Superior temporal gyrus (tissue), 1 donor: ENCODE data around the gene RIPK4.
"Not testable (repeated sequence)": the region's sequence is repeated elsewhere in the genome, so short reads cannot be mapped to it uniquely, and the experiment has no call there.

Source experiments
- DNase-seq: peaks from one replicate; pipeline ENCODE4 v3.0.0-alpha.2; 2016; ENCODE audit errors: extremely low spot score

RIPK4 gene

GRCh38 chr21:41737651-41738324, 29.1 kb downstream of the RIPK4 start:
- DNase-seq: no peak

GRCh38 chr21:41736423-41736822, 30.4 kb downstream of the RIPK4 start:
- DNase-seq: no peak

GRCh38 chr21:41733951-41734689, 32.7 kb downstream of the RIPK4 start:
- DNase-seq: no peak

- no peak for DNase-seq
Observed at GRCh38 chr21:41731081-41731480, 35.8 kb downstream of the RIPK4 start.

GRCh38 chr21:41730367-41730765, 36.5 kb downstream of the RIPK4 start:
- no peak for DNase-seq

GRCh38 chr21:41729701-41730366, 37.0 kb downstream of the RIPK4 start:
- no peak for DNase-seq

GRCh38 chr21:41727784-41728763, 38.8 kb downstream of the RIPK4 start:
- no peak for DNase-seq

GRCh38 chr21:41726970-41727783, 39.7 kb downstream of the RIPK4 start:
- no peak for DNase-seq

GRCh38 chr21:41726630-41726969, 40.3 kb downstream of the RIPK4 start:
- DNase-seq: no peak

- no peak for DNase-seq
Observed at GRCh38 chr21:41726058-41726558, 40.7 kb downstream of the RIPK4 start.

- DNase-seq: no peak
Observed at GRCh38 chr21:41725421-41726031, 41.3 kb downstream of the RIPK4 start.

- DNase-seq: not testable (repeated sequence)
Observed at GRCh38 chr21:41723835-41724234, 43.0 kb downstream of the RIPK4 start.

- DNase-seq: no peak
Observed at GRCh38 chr21:41722052-41723018, 44.5 kb downstream of the RIPK4 start.

GRCh38 chr21:41720250-41720649, 46.6 kb downstream of the RIPK4 start:
- no peak for DNase-seq

- DNase-seq: no peak
Observed at GRCh38 chr21:41719691-41720090, 47.2 kb downstream of the RIPK4 start.

GRCh38 chr21:41717573-41718330, 49.1 kb downstream of the RIPK4 start:
- no peak for DNase-seq

- no peak for DNase-seq
Observed at GRCh38 chr21:41716751-41717150, 50.1 kb downstream of the RIPK4 start.

- DNase-seq: no peak
Observed at GRCh38 chr21:41715649-41716281, 51.1 kb downstream of the RIPK4 start.
